Raji (cell line): ENCODE results near the gene FRMPD1.

ENCODE experiments used
- POLR2A ChIP-seq: IDR thresholded peaks from 2 replicates; pipeline ENCODE4 v1.6.1; 2011; ENCODE audit warnings: low read depth, low read length, control low read depth; ENCODE audit not compliant: insufficient read depth

Gene FRMPD1

GRCh38 chr9:37745970-37746369 lies 95.2 kb downstream of the FRMPD1 start:
- no peak for TF ChIP-seq POLR2A

GRCh38 chr9:37746448-37747270 lies 95.9 kb downstream of the FRMPD1 start:
- TF ChIP-seq POLR2A, result no peak

- TF ChIP-seq POLR2A, result no peak
Measured at GRCh38 chr9:37747271-37747753, 96.6 kb downstream of the FRMPD1 start.

- no peak for TF ChIP-seq POLR2A
Measured at GRCh38 chr9:37749129-37749528, 98.4 kb downstream of the FRMPD1 start.

- TF ChIP-seq POLR2A, result no peak
Measured at GRCh38 chr9:37751186-37751585, 100.4 kb downstream of the FRMPD1 start.

GRCh38 chr9:37752642-37753488 lies 102.1 kb downstream of the FRMPD1 start:
- TF ChIP-seq POLR2A, result no peak

GRCh38 chr9:37753489-37754190 lies 102.9 kb downstream of the FRMPD1 start, which contains the start of gene TRMT10B:
Gene TRMT10B (plus strand): TSS chr9:37753805. CDS start chr9:37761932, 8,127 bp downstream.
- peak; percentile 78 for TF ChIP-seq POLR2A

GRCh38 chr9:37758747-37759146 lies 108.0 kb downstream of the FRMPD1 start:
- no peak for TF ChIP-seq POLR2A

- TF ChIP-seq POLR2A, result no peak
Measured at GRCh38 chr9:37760416-37761161, 109.8 kb downstream of the FRMPD1 start.

- TF ChIP-seq POLR2A, result no peak
Measured at GRCh38 chr9:37761511-37761910, 110.8 kb downstream of the FRMPD1 start.

GRCh38 chr9:37769306-37769705 lies 118.6 kb downstream of the FRMPD1 start:
- TF ChIP-seq POLR2A, result no peak

GRCh38 chr9:37769995-37770394 lies 119.2 kb downstream of the FRMPD1 start:
- no peak for TF ChIP-seq POLR2A

- TF ChIP-seq POLR2A, result no peak
Measured at GRCh38 chr9:37775216-37775919, 124.6 kb downstream of the FRMPD1 start.

GRCh38 chr9:37776328-37776727 lies 125.6 kb downstream of the FRMPD1 start:
- no peak for TF ChIP-seq POLR2A

GRCh38 chr9:37778534-37778933 lies 127.8 kb downstream of the FRMPD1 start:
- no peak for TF ChIP-seq POLR2A

- TF ChIP-seq POLR2A, result no peak
Measured at GRCh38 chr9:37784291-37784615, 133.5 kb downstream of the FRMPD1 start.
